Left ventricle myocardium inferior (tissue), 1 donor: ENCODE results near the gene MCCD1. TPM values are rescaled to one million over a fixed set of nuclear protein-coding genes. Genes with fewer than 3 reads are reported as not detected.

ENCODE experiments used
- DNase-seq: peaks from one replicate; pipeline ENCODE4 v3.0.0-alpha.2; 2020
- H3K27ac ChIP-seq: fragments of 200-600 bp; replicated peaks from 2 replicates; pipeline ENCODE4 v1.8.0; 2021
- H3K27me3 ChIP-seq: fragments of 200-600 bp; 2 replicates; pipeline ENCODE4 v1.8.0; 2021; ENCODE audit warnings: low read depth
- H3K36me3 ChIP-seq: fragments of 200-600 bp; 2 replicates; pipeline ENCODE4 v1.8.0; 2021
- H3K4me1 ChIP-seq: fragments of 200-600 bp; 2 replicates; pipeline ENCODE4 v1.8.0; 2021
- H3K4me3 ChIP-seq: fragments of 200-600 bp; 2 replicates; pipeline ENCODE4 v1.8.0; 2021; ENCODE audit warnings: mild to moderate bottlenecking, moderate library complexity
- H3K9me3 ChIP-seq: fragments of 200-600 bp; replicated peaks from 2 replicates; pipeline ENCODE4 v1.8.0; 2021
- intact Hi-C: fragments of 100-400 bp; cut with micrococcal nuclease; formaldehyde crosslinking; loops from one replicate; pipeline ENCODE4 v1.11.0; 2022
- total RNA-seq: library from RNA; stranded (reverse); fragmentation: NEBNext Ultra II Directional; extraction: Animal tissue kit (Norgen Biotek cat#: 25700); gene quantifications from one replicate; pipeline ENCODE4 v1.2.1, GENCODE V29; 2021
- TF ChIP-seq, protein P1 (sequence below): fragments of 200-600 bp; IDR thresholded peaks from 2 replicates; pipeline ENCODE4 v1.8.0; 2021; ENCODE audit warnings: antibody characterized with exemption, mild to moderate bottlenecking, borderline replicate concordance
- donor health status: DM: no; HTN: yes; CAD: no; lungs with severe emphysema.

Gene MCCD1
- total RNA-seq, 1 donor from 2014 or later, result not detected

GRCh38 chr6:31535538-31536324 lies 7.0 kb downstream of the MCCD1 start:
- peaks cover 97% of the 10 kb centered on the region for H3K36me3 ChIP-seq
- intact Hi-C loops, result no loop called here
- no peak overlapping the region for H3K27ac ChIP-seq
- H3K9me3 ChIP-seq, result no peaks in the 10 kb centered on the region
- no peak for DNase-seq
- TF ChIP-seq, protein P1, sequence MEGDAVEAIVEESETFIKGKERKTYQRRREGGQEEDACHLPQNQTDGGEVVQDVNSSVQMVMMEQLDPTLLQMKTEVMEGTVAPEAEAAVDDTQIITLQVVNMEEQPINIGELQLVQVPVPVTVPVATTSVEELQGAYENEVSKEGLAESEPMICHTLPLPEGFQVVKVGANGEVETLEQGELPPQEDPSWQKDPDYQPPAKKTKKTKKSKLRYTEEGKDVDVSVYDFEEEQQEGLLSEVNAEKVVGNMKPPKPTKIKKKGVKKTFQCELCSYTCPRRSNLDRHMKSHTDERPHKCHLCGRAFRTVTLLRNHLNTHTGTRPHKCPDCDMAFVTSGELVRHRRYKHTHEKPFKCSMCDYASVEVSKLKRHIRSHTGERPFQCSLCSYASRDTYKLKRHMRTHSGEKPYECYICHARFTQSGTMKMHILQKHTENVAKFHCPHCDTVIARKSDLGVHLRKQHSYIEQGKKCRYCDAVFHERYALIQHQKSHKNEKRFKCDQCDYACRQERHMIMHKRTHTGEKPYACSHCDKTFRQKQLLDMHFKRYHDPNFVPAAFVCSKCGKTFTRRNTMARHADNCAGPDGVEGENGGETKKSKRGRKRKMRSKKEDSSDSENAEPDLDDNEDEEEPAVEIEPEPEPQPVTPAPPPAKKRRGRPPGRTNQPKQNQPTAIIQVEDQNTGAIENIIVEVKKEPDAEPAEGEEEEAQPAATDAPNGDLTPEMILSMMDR, result no peak
- peaks cover 71% of the 10 kb centered on the region for H3K4me1 ChIP-seq
- H3K4me3 ChIP-seq, result no peak overlapping the region
- no peaks in the 10 kb centered on the region for H3K27me3 ChIP-seq

GRCh38 chr6:31538805-31539400 lies 10.1 kb downstream of the MCCD1 start:
- Histone ChIP-seq H3K27ac (peak overlapping the region; percentile 92), H3K4me1 (peaks cover 72% of the 10 kb centered on the region), H3K4me3 (peak overlapping the region; percentile 83)

DNA sequence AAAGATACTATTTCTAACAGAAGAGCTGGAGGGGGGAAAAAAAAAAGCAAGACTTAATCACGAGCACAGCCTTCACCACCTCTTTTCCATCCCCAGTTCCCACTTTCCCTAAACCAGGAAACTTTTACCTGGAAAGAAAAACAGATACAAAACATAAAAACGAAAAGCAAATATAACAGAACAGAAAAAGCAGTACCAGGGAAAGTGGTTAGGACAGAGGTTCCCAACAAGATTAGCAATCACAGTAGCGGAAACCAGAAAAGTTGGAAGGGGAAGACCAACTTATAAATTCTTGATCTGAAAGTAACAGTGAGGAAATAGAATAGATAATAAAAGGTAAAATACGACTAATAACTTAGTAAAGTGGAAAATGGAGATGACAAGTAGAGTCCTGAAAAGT lies 11.9 kb downstream of the MCCD1 start:
- peak overlapping the region; percentile 83 for H3K4me3 ChIP-seq
- no peaks in the 10 kb centered on the region for H3K9me3 ChIP-seq
- TF ChIP-seq, protein P1, result no peak
- H3K27ac ChIP-seq, result peak overlapping the region; percentile 92
- H3K27me3 ChIP-seq, result no peaks in the 10 kb centered on the region
- peaks cover 70% of the 10 kb centered on the region for H3K4me1 ChIP-seq
- intact Hi-C loops, result no loop called here
- peaks cover 47% of the 10 kb centered on the region for H3K36me3 ChIP-seq
- DNase-seq, result no peak

More at GRCh38 chr6:31538805-31539400, 10.1 kb downstream of the MCCD1 start:
- H3K36me3 ChIP-seq, result peaks cover 65% of the 10 kb centered on the region
- DNase-seq, result no peak
- H3K27me3 ChIP-seq, result no peaks in the 10 kb centered on the region
- intact Hi-C loops, result no loop called here
- TF ChIP-seq, protein P1, result no peak
- H3K9me3 ChIP-seq, result no peaks in the 10 kb centered on the region

DNA sequence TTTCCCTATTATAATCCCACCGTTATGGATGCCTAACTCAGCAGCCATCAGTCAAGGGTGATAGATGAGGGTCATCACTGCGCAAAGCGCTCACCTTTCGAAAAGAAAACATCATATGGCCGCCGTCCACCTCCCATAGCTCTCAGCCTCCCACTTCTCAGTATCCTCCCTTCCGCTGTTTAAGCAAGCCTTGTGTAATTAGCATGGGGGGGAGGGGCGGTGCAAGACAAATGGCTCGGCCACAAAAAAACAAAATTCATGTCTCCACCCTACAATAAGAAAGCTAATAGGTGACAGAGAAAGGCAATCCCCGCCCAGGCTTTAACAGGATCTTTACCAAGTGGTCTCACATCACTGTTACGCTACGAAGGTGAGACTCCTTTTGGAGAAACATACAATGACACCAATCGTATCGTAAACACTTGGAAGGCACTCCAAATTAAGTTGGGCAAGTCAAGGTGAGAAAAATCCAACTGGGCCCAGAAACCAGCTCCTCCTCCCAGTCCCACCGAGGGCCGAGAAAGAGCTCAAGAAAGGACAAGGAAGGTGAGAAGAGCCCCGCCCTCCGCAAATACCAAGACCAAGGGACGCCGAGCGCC lies 12.4 kb downstream of the MCCD1 start:
- H3K4me1 ChIP-seq, result peaks cover 66% of the 10 kb centered on the region
- no peaks in the 10 kb centered on the region for H3K27me3 ChIP-seq
- DNase-seq, result no peak
- peak overlapping the region; percentile 92 for H3K27ac ChIP-seq
- peak overlapping the region; percentile 83 for H3K4me3 ChIP-seq
- H3K36me3 ChIP-seq, result peaks cover 42% of the 10 kb centered on the region
- intact Hi-C loops, result no loop called here
- TF ChIP-seq, protein P1, result no peak
- no peaks in the 10 kb centered on the region for H3K9me3 ChIP-seq

- Histone ChIP-seq H3K9me3 (no peaks in the 10 kb centered on the region), H3K36me3 (peaks cover 35% of the 10 kb centered on the region), H3K4me3 (peak within 1 kb of the TSS; percentile 83), H3K4me1 (peaks cover 62% of the 10 kb centered on the region), H3K27me3 (no peaks in the 10 kb centered on the region), H3K27ac (peak within 1 kb of the TSS; percentile 92)
- intact Hi-C loops, result no loop called here
- TF ChIP-seq, protein P1, result no peak
- peak; percentile 94 for DNase-seq
Observed at GRCh38 chr6:31541658-31542521, 13.1 kb downstream of the MCCD1 start, which contains the start of gene DDX39B. DDX39B (minus strand) TSS chr6:31542003; CDS start chr6:31540532, 1,471 bp downstream.
